IMR-90 (cell line): ENCODE data around the gene NAV2. TPM values are rescaled to one million over a fixed set of nuclear protein-coding genes. Genes with fewer than 3 reads are reported as not detected.
"Not testable (repeated sequence)": the region's sequence is repeated elsewhere in the genome, so short reads cannot be mapped to it uniquely, and the experiment has no call there.

ENCODE experiments used
- ATAC-seq: fragments of 200-7000 bp; cut with Tn5 transposase; 2 replicates; pipeline ENCODE4 v1.9.1; 2020; ENCODE audit warnings: low read depth, mild to moderate bottlenecking, moderate library complexity
- BruUV-seq: library from RNA; stranded (reverse); fragments of 400-500 nt; replicated peaks from 2 replicates; lab custom pipeline; 2021; lab: Mats Ljungman, UMichigan
- CTCF ChIA-PET: fragments of 300-600 bp; formaldehyde crosslinking; extraction: SDS; loops from one replicate; lab custom pipeline; 2021; ENCODE audit warnings: antibody characterized with exemption; lab: Yijun Ruan, JAX
- POLR2A ChIA-PET: fragments of 300-600 bp; sonication (Branson Sonifier 250); formaldehyde crosslinking; loops from one replicate; lab custom pipeline; 2022; ENCODE audit warnings: antibody characterized with exemption; ENCODE audit not compliant: unreplicated experiment; lab: Charles Lee
- DNase-seq: peaks from one replicate; pipeline ENCODE4 v3.0.0; 2013
- H2AFZ ChIP-seq: replicated peaks from 2 replicates; pipeline ENCODE3; 2013; ENCODE audit warnings: low read length, mild to moderate bottlenecking; ENCODE audit not compliant: poor library complexity
- H2AK5ac ChIP-seq: 2 replicates; pipeline ENCODE4 v1.6.1; 2013; ENCODE audit warnings: low read depth, low read length, inconsistent platforms
- H2AK9ac ChIP-seq: replicated peaks from 2 replicates; pipeline ENCODE3; 2013; ENCODE audit warnings: mild to moderate bottlenecking, low read depth, low read length, moderate library complexity; ENCODE audit not compliant: poor library complexity
- H2BK120ac ChIP-seq: 2 replicates; pipeline ENCODE4 v1.6.1; 2013; ENCODE audit warnings: low read depth, low read length, inconsistent platforms
- H2BK15ac ChIP-seq: 3 replicates; pipeline ENCODE4 v1.6.1; 2013; ENCODE audit warnings: low read depth, low read length, inconsistent platforms
- H2BK20ac ChIP-seq: 2 replicates; pipeline ENCODE4 v1.6.1; 2013; ENCODE audit warnings: low read depth, mild to moderate bottlenecking, inconsistent platforms, low read length, moderate library complexity
- H2BK5ac ChIP-seq: 2 replicates; pipeline ENCODE4 v1.6.1; 2013; ENCODE audit warnings: mild to moderate bottlenecking, low read depth, low read length, inconsistent platforms; ENCODE audit not compliant: poor library complexity, severe bottlenecking
- H3K14ac ChIP-seq: replicated peaks from 2 replicates; pipeline ENCODE4 v1.6.1; 2013; ENCODE audit warnings: low read depth, low read length, inconsistent platforms
- H3K18ac ChIP-seq: 2 replicates; pipeline ENCODE4 v1.6.1; 2013; ENCODE audit warnings: low read depth, low read length, control low read depth
- H3K23ac ChIP-seq: 2 replicates; pipeline ENCODE4 v1.6.1; 2013; ENCODE audit warnings: low read depth, low read length, inconsistent platforms
- H3K27ac ChIP-seq: 2 replicates; pipeline ENCODE4 v1.5.1; 2013; ENCODE audit warnings: mild to moderate bottlenecking, control low read depth, low read length; ENCODE audit not compliant: insufficient read depth
- H3K27me3 ChIP-seq: 2 replicates; pipeline ENCODE4 v1.6.1; 2013; ENCODE audit warnings: low read length; ENCODE audit not compliant: control insufficient read depth, insufficient read depth
- H3K36me3 ChIP-seq: 2 replicates; pipeline ENCODE4 v1.6.1; 2013; ENCODE audit warnings: low read length, mixed read lengths; ENCODE audit not compliant: control insufficient read depth, insufficient read depth
- H3K4ac ChIP-seq: 2 replicates; pipeline ENCODE4 v1.6.1; 2013; ENCODE audit warnings: low read depth, low read length, inconsistent platforms
- H3K4me1 ChIP-seq: 2 replicates; pipeline ENCODE4 v1.6.1; 2013; ENCODE audit warnings: low read length, mixed read lengths; ENCODE audit not compliant: control insufficient read depth, insufficient read depth
- H3K4me2 ChIP-seq: 2 replicates; pipeline ENCODE4 v1.6.1; 2013; ENCODE audit warnings: low read depth, mild to moderate bottlenecking, control low read depth, low read length, moderate library complexity
- H3K4me3 ChIP-seq: 2 replicates; pipeline ENCODE4 v1.5.1; 2013; ENCODE audit warnings: low read depth, mild to moderate bottlenecking, control low read depth, low read length, moderate library complexity; ENCODE audit not compliant: insufficient read depth
- H3K56ac ChIP-seq: 2 replicates; pipeline ENCODE4 v1.6.1; 2013; ENCODE audit warnings: low read length, inconsistent platforms; ENCODE audit not compliant: insufficient read depth; ENCODE audit errors: extremely low read depth
- H3K79me1 ChIP-seq, 2 experiments: 2 replicates each; pipeline ENCODE4 v1.6.1; 2013; ENCODE audit warnings: low read length in 2 of 2, inconsistent platforms in 1 of 2, low read depth in 1 of 2
- H3K9ac ChIP-seq: 2 replicates; pipeline ENCODE4 v1.6.1; 2013; ENCODE audit warnings: low read depth, low read length, control low read depth
- H3K9me1 ChIP-seq: 2 replicates; pipeline ENCODE4 v1.6.1; 2013; ENCODE audit warnings: low read length, inconsistent platforms; ENCODE audit not compliant: insufficient read depth
- H3K9me3 ChIP-seq: 2 replicates; pipeline ENCODE4 v1.6.1; 2013; ENCODE audit warnings: low read length; ENCODE audit not compliant: control insufficient read depth, insufficient read depth
- H4K20me1 ChIP-seq: 2 replicates; pipeline ENCODE4 v1.6.1; 2013; ENCODE audit warnings: low read length, inconsistent platforms; ENCODE audit not compliant: insufficient read depth
- H4K5ac ChIP-seq: 2 replicates; pipeline ENCODE4 v1.6.1; 2013; ENCODE audit warnings: mild to moderate bottlenecking, low read depth, low read length, control low read depth
- H4K8ac ChIP-seq, 2 experiments: 2 replicates each; pipeline ENCODE4 v1.6.1; 2013; ENCODE audit warnings: low read depth in 2 of 2, low read length in 2 of 2, control low read depth in 1 of 2, inconsistent platforms in 1 of 2
- H4K91ac ChIP-seq: 2 replicates; pipeline ENCODE4 v1.6.1; 2013; ENCODE audit warnings: low read depth, low read length, inconsistent platforms; ENCODE audit not compliant: insufficient read depth
- CHD1 ChIP-seq: IDR thresholded peaks from 2 replicates; pipeline ENCODE4 v1.6.1; 2012; ENCODE audit warnings: low read depth, low read length, improper control_type of control experiment
- CTCF ChIP-seq: conservative IDR thresholded peaks from 2 replicates; pipeline ENCODE4 v1.5.1; 2012; ENCODE audit warnings: mild to moderate bottlenecking, low read depth, low read length, improper control_type of control experiment
- MAZ ChIP-seq: IDR thresholded peaks from 2 replicates; pipeline ENCODE4 v1.6.1; 2012; ENCODE audit warnings: low read depth, mild to moderate bottlenecking, low read length, improper control_type of control experiment, moderate library complexity, borderline replicate concordance
- MXI1 ChIP-seq: IDR thresholded peaks from 2 replicates; pipeline ENCODE4 v1.6.1; 2012; ENCODE audit warnings: low read depth, mild to moderate bottlenecking, low read length, moderate library complexity, borderline replicate concordance
- RCOR1 ChIP-seq: IDR thresholded peaks from 2 replicates; pipeline ENCODE4 v1.6.1; 2012; ENCODE audit warnings: mild to moderate bottlenecking, low read length, improper control_type of control experiment; ENCODE audit not compliant: insufficient replicate concordance
- RFX5 ChIP-seq: IDR thresholded peaks from 2 replicates; pipeline ENCODE4 v1.8.0; 2012; ENCODE audit warnings: low read depth, mild to moderate bottlenecking, low read length, moderate library complexity
- WGBS, 2 experiments: methylation state at CpG; one replicate each; pipeline versions ENCODE4 v1.1.5 to v1.1.7; 2013; ENCODE audit warnings: missing lambda C conversion rate in 2 of 2; ENCODE audit not compliant: insufficient read length in 1 of 2; ENCODE audit errors: extremely low coverage in 2 of 2; 5-methylcytosine and 5-hydroxymethylcytosine counted together
- dilution Hi-C: fragments of 300-500 bp; cut with HindIII; formaldehyde crosslinking; loops from one replicate; pipeline ENCODE4 v1.14.3; 2018; ENCODE audit warnings: low sequenced_read_pairs; ENCODE audit not compliant: unreplicated experiment
- in situ Hi-C: fragments of 300-500 bp; cut with MboI; formaldehyde crosslinking; loops from 3 replicates; pipeline ENCODE4 v1.14.3; 2019; ENCODE audit warnings: low sequenced_read_pairs, inconsistent platforms, mixed read lengths
- intact Hi-C: fragments of 100-400 bp; cut with micrococcal nuclease; formaldehyde crosslinking; loops from 2 replicates; pipeline ENCODE4 v1.10.0; 2022
- polyA plus RNA-seq, 3 experiments: library from polyadenylated mRNA; depleted of rRNA; stranded (reverse); fragments of >200 nt; gene quantifications; 2 replicates each; pipeline ENCODE4 v1.2.3, GENCODE V29; 2012; ENCODE audit warnings: low replicate concordance in 1 of 3
- total RNA-seq: library from RNA; depleted of rRNA; stranded (reverse); fragments of >200 nt; gene quantifications from 2 replicates; pipeline ENCODE4 v1.2.3, GENCODE V29; 2012

The NAV2 gene
- total and polyA plus RNA-seq, 2 of the 4 experiments (the other 2 are of a cell fraction), result 4.5 to 12.6 TPM

- WGBS, 2 experiments, result 83% methylated on average over 2 of the region's 4 CpGs; no CpG with 5 or more reads in 1 of the 2 experiments
Observed at GRCh38 chr11:20081336-20081735, 368.7 kb downstream of the NAV2 start.

GRCh38 chr11:20083877-20084276 is 371.2 kb downstream of the NAV2 start:
- ATAC-seq, H4K5ac ChIP-seq, H2AFZ ChIP-seq, intact Hi-C loops, H3K9me3 ChIP-seq, H3K79me1 ChIP-seq, H3K18ac ChIP-seq, H3K9ac ChIP-seq, H2AK9ac ChIP-seq, BruUV-seq, H4K20me1 ChIP-seq, POLR2A ChIA-PET, H3K4me1 ChIP-seq, H3K14ac ChIP-seq, H3K27ac ChIP-seq, H3K9me1 ChIP-seq, H4K8ac ChIP-seq, H3K4ac ChIP-seq, H3K4me3 ChIP-seq, H2BK20ac ChIP-seq, H2BK5ac ChIP-seq, H3K56ac ChIP-seq, H4K91ac ChIP-seq, in situ Hi-C loops, DNase-seq, H3K4me2 ChIP-seq, H3K23ac ChIP-seq, dilution Hi-C loops, H2BK15ac ChIP-seq, H3K27me3 ChIP-seq, H2BK120ac ChIP-seq, H2AK5ac ChIP-seq, CTCF ChIA-PET: not testable (repeated sequence)
- WGBS, 2 experiments, result 100% methylated on average over 1 of the region's 3 CpGs; no CpG with 5 or more reads in 1 of the 2 experiments
- H3K36me3 ChIP-seq, result peaks cover 43% of the 10 kb centered on the region

More at GRCh38 chr11:20081336-20081735, 368.7 kb downstream of the NAV2 start:
- H2AK9ac ChIP-seq, result no peak overlapping the region
- no peak overlapping the region for H2AFZ ChIP-seq
- no peak overlapping the region for H3K14ac ChIP-seq
- H3K23ac ChIP-seq, result no peak overlapping the region
- no peak overlapping the region for H3K4ac ChIP-seq
- no peaks in the 10 kb centered on the region for H3K4me1 ChIP-seq
- intact Hi-C loops (no loop called here), in situ Hi-C loops (no loop called here), dilution Hi-C loops (no loop called here)
- no peak overlapping the region for H2AK5ac ChIP-seq
- ATAC-seq (no peak), DNase-seq (no peak)
- ChIA-PET POLR2A (no interaction called here), CTCF (interaction anchor here (0.8 kb wide), 1 partner anchor 47 kb away, joined by 3 read pairs; no protein-coding TSS in a partner anchor)
- H3K27me3 ChIP-seq, result no peaks in the 10 kb centered on the region
- no peak overlapping the region for H4K8ac ChIP-seq
- TF ChIP-seq RFX5 (no peak), RCOR1 (no peak), CTCF (no peak), MXI1 (no peak), CHD1 (no peak), MAZ (no peak)
- H4K5ac ChIP-seq, result no peak overlapping the region
- H4K91ac ChIP-seq, result no peak overlapping the region
- H3K4me3 ChIP-seq, result no peak overlapping the region
- H3K56ac ChIP-seq, result no peak overlapping the region
- H3K9me1 ChIP-seq, result peaks cover 3% of the 10 kb centered on the region; the same call in 1 of the 2 replicates
- H3K9me3 ChIP-seq, result no peaks in the 10 kb centered on the region
- no peak overlapping the region for H2BK20ac ChIP-seq
- no TSS peak for BruUV-seq
- H4K20me1 ChIP-seq, result no peaks in the 10 kb centered on the region
- H3K27ac ChIP-seq, result no peak overlapping the region
- no peak overlapping the region for H3K18ac ChIP-seq
- H2BK120ac ChIP-seq, result no peak overlapping the region
- peaks cover 46% of the 10 kb centered on the region for H3K36me3 ChIP-seq
- H2BK5ac ChIP-seq, result no peak overlapping the region
- no peak overlapping the region for H2BK15ac ChIP-seq
- no peak overlapping the region for H3K4me2 ChIP-seq
- H3K79me1 ChIP-seq, result 0 out of 4 replicates have a peak, but pooled peaks cover 0 to 3% of the 10 kb centered on the region in 2 experiments
- H3K9ac ChIP-seq, result no peak overlapping the region
